Adrenal gland (tissue), 12 donors: ENCODE results near the gene NME7. TPM values are rescaled to one million over a fixed set of nuclear protein-coding genes. Genes with fewer than 3 reads are reported as not detected.

Experiments
- DNase-seq, 7 donors: peaks; one replicate each; pipeline ENCODE4 v3.0.0-alpha.2; 2019 to 2020
- H3K27ac ChIP-seq, 5 donors: fragments of 200-600 bp; sonication (generic) in 4 of 5; 1 replicate in 3 of 5; 2 replicates in 2 of 5; pipeline versions ENCODE4 v1.5.1 to v1.8.0; 2016 to 2020; ENCODE audit warnings: mild to moderate bottlenecking in 1 of 5
- H3K27me3 ChIP-seq: fragments of 200-600 bp; 2 replicates; pipeline ENCODE4 v1.8.0; 2021
- H3K36me3 ChIP-seq, 2 donors: fragments of 200-600 bp; replicated peaks in 1 of 2; 1 replicate in 1 of 2; 2 replicates in 1 of 2; pipeline versions ENCODE4 v1.5.1 to v1.8.0; 2018 to 2022
- H3K4me1 ChIP-seq, 2 donors: fragments of 200-600 bp; replicated peaks in 1 of 2; 1 replicate in 1 of 2; 2 replicates in 1 of 2; pipeline versions ENCODE4 v1.5.1 to v1.8.0; 2018 to 2021
- H3K4me3 ChIP-seq, 4 donors: fragments of 200-600 bp; sonication (generic) in 3 of 4; one replicate each; pipeline ENCODE4 v1.5.1; 2016 to 2018
- H3K9me3 ChIP-seq, 3 donors: fragments of 200-600 bp; sonication (generic) in 1 of 3; replicated peaks in 1 of 3; 1 replicate in 2 of 3; 2 replicates in 1 of 3; pipeline versions ENCODE4 v1.5.1 to v1.8.0; 2016 to 2021
- CTCF ChIP-seq, 6 experiments: fragments of 450-650 bp in 4 of 6; fragments of 200-600 bp in 2 of 6; sonication (generic) in 1 of 6; IDR thresholded peaks; 1 replicate in 5 of 6; 2 replicates in 1 of 6; pipeline versions ENCODE4 v1.5.1 to v1.8.0; 2016 to 2021; ENCODE audit warnings: antibody characterized with exemption in 6 of 6, mild to moderate bottlenecking in 2 of 6, moderate library complexity in 1 of 6
- POLR2A ChIP-seq, 2 donors: fragments of 450-650 bp; IDR thresholded peaks; one replicate each; pipeline ENCODE4 v1.6.1; 2017; ENCODE audit warnings: antibody characterized with exemption in 2 of 2, mild to moderate bottlenecking in 2 of 2, moderate library complexity in 1 of 2
- WGBS, 4 donors: extraction: QIAGEN DNeasy Blood & Tissue Kit in 2 of 4; methylation state at CpG; one replicate each; pipeline versions ENCODE4 v1.1.5 to v1.1.7; 2013 to 2017; 5-methylcytosine and 5-hydroxymethylcytosine counted together
- intact Hi-C, 2 donors: fragments of 100-400 bp; cut with DNase I; formaldehyde crosslinking; loops; one replicate each; pipeline versions ENCODE4 v1.14.1 to v1.15.0; 2022 to 2023
- polyA plus RNA-seq, 3 donors: library from polyadenylated mRNA; stranded (reverse); fragments of 200-250 nt in 2 of 3; fragments of 350-450 nt in 1 of 3; fragmentation: Illumina TruSeq in 1 of 3; extraction: RNeasy Lipid Tissue Mini Kit (QIAGEN cat#74804) in 1 of 3; gene quantifications; one replicate each; pipeline ENCODE4 v1.2.3, GENCODE V29; 2013 to 2014
- total RNA-seq, 9 donors: library from RNA; depleted of rRNA in 4 of 9; stranded (reverse); fragments of >200 nt in 4 of 9; fragments of 120-200 nt in 1 of 9; fragmentation: NEBNext Ultra II Directional in 1 of 9; extraction: Animal tissue kit (Norgen Biotek cat#: 25700) in 1 of 9; gene quantifications; one replicate each; pipeline versions ENCODE4 v1.1.0 to v1.2.4, GENCODE V29; 2013 to 2023
- donor health status: healthy with polysubstance abuse.
- donor health status: Bipolar disorder and iron deficiency.
- donor health status: DM: yes; HTN: yes; CAD: no.
- donor health status: DM: no; HTN: no; CAD: no.
- donor health status: DM: no; HTN: no; CAD: no.
- donor health status: DM: yes; HTN: yes; CAD: no.

NME7 gene
- total and polyA plus RNA-seq, 12 donors, result 3.3 to 41.4 (median 15.6) TPM

GRCh38 chr1:169090900-169091311 lies 276.7 kb downstream of the NME7 start:
- 73 to 79% (median 76%) methylated on average over 4 of the region's 4 CpGs for WGBS, 4 donors
- no peak for DNase-seq
- Histone ChIP-seq H3K36me3 (no peaks in the 10 kb centered on the region), H3K4me3 (no peak overlapping the region), H3K27me3 (no peaks in the 10 kb centered on the region), H3K4me1 (peaks cover 0 to 17% of the 10 kb centered on the region in 2 donors), H3K27ac (no peak overlapping the region), H3K9me3 (no peaks in the 10 kb centered on the region)
- intact Hi-C loops, result no loop called here
- TF ChIP-seq POLR2A (IDR thresholded peaks at IDR 0.05) (no peak), CTCF (IDR thresholded peaks at IDR 0.05) (no peak)

GRCh38 chr1:169090308-169090899 lies 277.2 kb downstream of the NME7 start:
- Histone ChIP-seq H3K4me3 (no peak overlapping the region), H3K9me3 (no peaks in the 10 kb centered on the region), H3K36me3 (no peaks in the 10 kb centered on the region), H3K4me1 (peaks cover 0 to 17% of the 10 kb centered on the region in 2 donors), H3K27me3 (no peaks in the 10 kb centered on the region), H3K27ac (no peak overlapping the region)
- intact Hi-C loops, result no loop called here
- 76 to 80% (median 77%) methylated on average over 4 of the region's 4 CpGs for WGBS, 4 donors
- TF ChIP-seq POLR2A (IDR thresholded peaks at IDR 0.05) (no peak), CTCF (IDR thresholded peaks at IDR 0.05) (no peak)
- no peak for DNase-seq

GRCh38 chr1:169089776-169090175 lies 277.8 kb downstream of the NME7 start:
- intact Hi-C loops, result no loop called here
- DNase-seq, result no peak
- Histone ChIP-seq H3K27me3 (no peaks in the 10 kb centered on the region), H3K4me3 (no peak overlapping the region), H3K4me1 (peaks cover 0 to 17% of the 10 kb centered on the region in 2 donors), H3K36me3 (no peaks in the 10 kb centered on the region), H3K27ac (no peak overlapping the region), H3K9me3 (no peaks in the 10 kb centered on the region)
- TF ChIP-seq CTCF (IDR thresholded peaks at IDR 0.05), result no peak
- TF ChIP-seq POLR2A (IDR thresholded peaks at IDR 0.05), result no peak
- WGBS, 4 donors, result 68 to 83% (median 77%) methylated on average over 2 of the region's 2 CpGs

- no peaks in the 10 kb centered on the region for H3K36me3 ChIP-seq
- H3K4me3 ChIP-seq, result no peak overlapping the region
- 83 to 91% (median 88%) methylated on average over 4 of the region's 4 CpGs for WGBS, 4 donors
- no peak for TF ChIP-seq POLR2A (IDR thresholded peaks at IDR 0.05)
- no peak for DNase-seq
- H3K4me1 ChIP-seq, result peaks cover 0 to 17% of the 10 kb centered on the region in 2 donors
- intact Hi-C loops, result no loop called here
- H3K27me3 ChIP-seq, result no peaks in the 10 kb centered on the region
- no peaks in the 10 kb centered on the region for H3K9me3 ChIP-seq
- no peak overlapping the region for H3K27ac ChIP-seq
These were observed 279.7 kb downstream of the NME7 start for GRCh38 chr1:169087876-169088275.
